ENCODE data around the gene PRAME.

PRAME gene

GRCh38 chr22:22569218-22569617 lies 10.2 kb upstream of the PRAME start:
- no peak for TF ChIP-seq EZH2phosphoT487 (conservative IDR thresholded peaks at IDR 0.05; ENCODE audit: low read length)
- no peak for TF ChIP-seq CTCF (IDR thresholded peaks at IDR 0.05; ENCODE audit: insufficient read depth, low read length, poor library complexity, severe bottlenecking)
- H3K36me3 ChIP-seq (ENCODE audit: low read length), result no peaks in the 10 kb centered on the region
- H3K9ac ChIP-seq (ENCODE audit: low read length), result no peak overlapping the region
- H3F3A ChIP-seq (ENCODE audit: insufficient read depth), result no peaks in the 10 kb centered on the region
- no peaks in the 10 kb centered on the region for H3K79me2 ChIP-seq (ENCODE audit: insufficient read depth, low read length)
- H4K20me1 ChIP-seq (ENCODE audit: low read depth, low read length), result no peaks in the 10 kb centered on the region
- H3K9me2 ChIP-seq (replicated peaks; ENCODE audit: insufficient read depth, low read length), result no peaks in the 10 kb centered on the region
- no peak overlapping the region for H2AFZ ChIP-seq (ENCODE audit: low read depth, low read length, severe bottlenecking)
- no peaks in the 10 kb centered on the region for H3K27me3 ChIP-seq (ENCODE audit: low read length)
- no peak overlapping the region for H3K4me2 ChIP-seq (ENCODE audit: low read depth, low read length, poor library complexity, severe bottlenecking)
- H3K4me3 ChIP-seq (ENCODE audit: insufficient read depth, low read length, poor library complexity, severe bottlenecking), result no peak overlapping the region
- H3K9me3 ChIP-seq (ENCODE audit: insufficient read depth, low read length), result no peaks in the 10 kb centered on the region
- no peak overlapping the region for H3K27ac ChIP-seq (ENCODE audit: low read depth, low read length)

- H2AFZ ChIP-seq (ENCODE audit: low read depth, low read length, severe bottlenecking), result no peak overlapping the region
- H3K4me2 ChIP-seq (ENCODE audit: low read depth, low read length, poor library complexity, severe bottlenecking), result no peak overlapping the region
- no peak overlapping the region for H3K9ac ChIP-seq (ENCODE audit: low read length)
- H3K79me2 ChIP-seq (ENCODE audit: insufficient read depth, low read length), result no peaks in the 10 kb centered on the region
- TF ChIP-seq EZH2phosphoT487 (conservative IDR thresholded peaks at IDR 0.05; ENCODE audit: low read length) (no peak), CTCF (IDR thresholded peaks at IDR 0.05; ENCODE audit: insufficient read depth, low read length, poor library complexity, severe bottlenecking) (no peak)
- H3K9me2 ChIP-seq (replicated peaks; ENCODE audit: insufficient read depth, low read length), result no peaks in the 10 kb centered on the region
- H3K36me3 ChIP-seq (ENCODE audit: low read length), result no peaks in the 10 kb centered on the region
- H3K27me3 ChIP-seq (ENCODE audit: low read length), result no peaks in the 10 kb centered on the region
- H3K4me3 ChIP-seq (ENCODE audit: insufficient read depth, low read length, poor library complexity, severe bottlenecking), result no peak overlapping the region
- H3K9me3 ChIP-seq (ENCODE audit: insufficient read depth, low read length), result no peaks in the 10 kb centered on the region
- no peaks in the 10 kb centered on the region for H4K20me1 ChIP-seq (ENCODE audit: low read depth, low read length)
- H3F3A ChIP-seq (ENCODE audit: insufficient read depth), result no peaks in the 10 kb centered on the region
- H3K27ac ChIP-seq (ENCODE audit: low read depth, low read length), result no peak overlapping the region
Observed at GRCh38 chr22:22565981-22566380, 6.9 kb upstream of the PRAME start.

GRCh38 chr22:22558071-22558971 lies 744 bp downstream of the PRAME start:
- Histone ChIP-seq H3K27ac (ENCODE audit: low read depth, low read length) (no peak overlapping the region), H3K79me2 (ENCODE audit: insufficient read depth, low read length) (no peaks in the 10 kb centered on the region), H3K9me3 (ENCODE audit: insufficient read depth, low read length) (no peaks in the 10 kb centered on the region), H3K36me3 (ENCODE audit: low read length) (no peaks in the 10 kb centered on the region), H4K20me1 (ENCODE audit: low read depth, low read length) (no peaks in the 10 kb centered on the region), H2AFZ (ENCODE audit: low read depth, low read length, severe bottlenecking) (no peak overlapping the region), H3K9ac (ENCODE audit: low read length) (no peak overlapping the region), H3K9me2 (replicated peaks; ENCODE audit: insufficient read depth, low read length) (no peaks in the 10 kb centered on the region), H3K27me3 (ENCODE audit: low read length) (no peaks in the 10 kb centered on the region), H3F3A (ENCODE audit: insufficient read depth) (no peaks in the 10 kb centered on the region), H3K4me3 (ENCODE audit: insufficient read depth, low read length, poor library complexity, severe bottlenecking) (no peak overlapping the region), H3K4me2 (ENCODE audit: low read depth, low read length, poor library complexity, severe bottlenecking) (no peak overlapping the region)
- TF ChIP-seq CTCF (IDR thresholded peaks at IDR 0.05; ENCODE audit: insufficient read depth, low read length, poor library complexity, severe bottlenecking), result no peak
- no peak for TF ChIP-seq EZH2phosphoT487 (conservative IDR thresholded peaks at IDR 0.05; ENCODE audit: low read length)
